ENCODE results near the gene IGF2BP1. TPM values are rescaled to one million over a fixed set of nuclear protein-coding genes. Genes with fewer than 3 reads are reported as not detected.
A peak's percentile ranks its signal among the peaks of the same experiment; 100 is the strongest.

The IGF2BP1 gene
- polyA plus RNA-seq, 1 of the 3 experiments (the other 2 are of a cell fraction), result 0.05 TPM

GRCh38 chr17:49016775-49017463 is 19.7 kb downstream of the IGF2BP1 start:
- Histone ChIP-seq H3K4me3 (ENCODE audit: low read depth in 2 of 2, low read length in 1 of 2) (no peak overlapping the region), H3K9me2 (no peaks in the 10 kb centered on the region), H3K27ac (ENCODE audit: low read depth in 2 of 2, low read length in 1 of 2) (no peak overlapping the region), H3K27me3 (ENCODE audit: insufficient read depth) (peaks cover 89% of the 10 kb centered on the region), H3K9me3 (no peaks in the 10 kb centered on the region), H3K9ac (no peak overlapping the region), H2AFZ (ENCODE audit: low read depth) (no peak overlapping the region), H3K4me1 (ENCODE audit: control insufficient read depth in 1 of 2, insufficient read depth in 2 of 2, low read depth in 1 of 2, low read length in 1 of 2) (peaks cover 0 to 10% of the 10 kb centered on the region in 2 experiments; a peak in 2 of 4 replicates), H4K20me1 (ENCODE audit: insufficient read depth) (no peaks in the 10 kb centered on the region), H3K36me3 (replicated peaks in 1 of 2; ENCODE audit: control insufficient read depth in 1 of 2, insufficient read depth in 2 of 2, low read length in 1 of 2) (no peaks in the 10 kb centered on the region), H3K79me2 (ENCODE audit: insufficient read depth) (no peaks in the 10 kb centered on the region), H3F3A (replicated peaks; ENCODE audit: insufficient read depth) (peaks cover 17% of the 10 kb centered on the region), H3K4me2 (no peak overlapping the region)
- TF ChIP-seq MEF2A (IDR thresholded peaks at IDR 0.05; ENCODE audit: borderline replicate concordance, low read depth) (no peak), NFIC (IDR thresholded peaks at IDR 0.05; ENCODE audit: borderline replicate concordance) (peak; percentile 61; the same call in 1 of the 2 replicates)
- CTCF ChIA-PET, result interaction anchor here (1.3 to 9.7 kb wide), 5 partner anchors 15 to 559 kb away, joined by 3 to 88 read pairs (median 5); no protein-coding TSS in a partner anchor
- DNase-seq, result peak; percentile 73
- 2% methylated on average over 16 of the region's 16 CpGs for WGBS (ENCODE audit: low lambda C conversion rate)
- POLR2A ChIA-PET, result no interaction called here

- WGBS (ENCODE audit: low lambda C conversion rate), result 38% methylated on average over 4 of the region's 4 CpGs
- Histone ChIP-seq H3K9me3 (no peaks in the 10 kb centered on the region), H2AFZ (ENCODE audit: low read depth) (no peak overlapping the region), H3K4me1 (ENCODE audit: control insufficient read depth in 1 of 2, insufficient read depth in 2 of 2, low read depth in 1 of 2, low read length in 1 of 2) (peaks cover 0 to 10% of the 10 kb centered on the region in 2 experiments; a peak in 2 of 4 replicates), H3K9me2 (no peaks in the 10 kb centered on the region), H4K20me1 (ENCODE audit: insufficient read depth) (no peaks in the 10 kb centered on the region), H3K4me3 (ENCODE audit: low read depth in 2 of 2, low read length in 1 of 2) (no peak overlapping the region), H3K27ac (ENCODE audit: low read depth in 2 of 2, low read length in 1 of 2) (no peak overlapping the region), H3K9ac (no peak overlapping the region), H3K79me2 (ENCODE audit: insufficient read depth) (no peaks in the 10 kb centered on the region), H3K4me2 (no peak overlapping the region), H3K27me3 (ENCODE audit: insufficient read depth) (peaks cover 80% of the 10 kb centered on the region), H3K36me3 (replicated peaks in 1 of 2; ENCODE audit: control insufficient read depth in 1 of 2, insufficient read depth in 2 of 2, low read length in 1 of 2) (no peaks in the 10 kb centered on the region), H3F3A (replicated peaks; ENCODE audit: insufficient read depth) (peaks cover 17% of the 10 kb centered on the region)
- ChIA-PET POLR2A (no interaction called here), CTCF (interaction anchor here (0.6 to 9.7 kb wide), 5 partner anchors 13 to 561 kb away, joined by 3 to 88 read pairs (median 5); no protein-coding TSS in a partner anchor)
- no peak for DNase-seq
- no peak for TF ChIP-seq MEF2A (IDR thresholded peaks at IDR 0.05; ENCODE audit: borderline replicate concordance, low read depth)
- no peak for TF ChIP-seq TAF1 (IDR thresholded peaks at IDR 0.05; ENCODE audit: borderline replicate concordance, low read depth, low read length)
- no peak for TF ChIP-seq EZH2phosphoT487 (IDR thresholded peaks at IDR 0.05; ENCODE audit: borderline replicate concordance, low read depth)
- TF ChIP-seq RAD21 (IDR thresholded peaks at IDR 0.05; ENCODE audit: low read length), result no peak
- TF ChIP-seq MXI1 (IDR thresholded peaks at IDR 0.05; ENCODE audit: low read depth, low read length), result no peak
- no peak for TF ChIP-seq ELF1 (IDR thresholded peaks at IDR 0.05)
- TF ChIP-seq ZBTB33 (IDR thresholded peaks at IDR 0.05; ENCODE audit: borderline replicate concordance, low read depth), result no peak
- TF ChIP-seq NFIC (IDR thresholded peaks at IDR 0.05; ENCODE audit: borderline replicate concordance), result no peak
- no peak for TF ChIP-seq GATA2 (CRISPR knock-in tag; IDR thresholded peaks at IDR 0.05)
- TF ChIP-seq CHD2 (IDR thresholded peaks at IDR 0.05; ENCODE audit: low read length, partially characterized antibody), result no peak
- no peak for TF ChIP-seq USF1 (IDR thresholded peaks at IDR 0.05; ENCODE audit: borderline replicate concordance, low read depth)
- TF ChIP-seq NRF1 (IDR thresholded peaks at IDR 0.05; ENCODE audit: low read depth, low read length), result no peak
- no peak for TF ChIP-seq IRF3 (IDR thresholded peaks at IDR 0.05; ENCODE audit: low read depth, low read length)
- TF ChIP-seq TEAD4 (IDR thresholded peaks at IDR 0.05; ENCODE audit: borderline replicate concordance, insufficient read depth), result no peak
- TF ChIP-seq YY1 (IDR thresholded peaks at IDR 0.05; ENCODE audit: low read depth), result no peak
- TF ChIP-seq FOXJ3 (CRISPR knock-in tag; IDR thresholded peaks at IDR 0.05), result no peak
- no peak for TF ChIP-seq GABPA (IDR thresholded peaks at IDR 0.05; ENCODE audit: low read depth)
- no peak for TF ChIP-seq REST (IDR thresholded peaks at IDR 0.05; ENCODE audit: low read depth, low read length)
- no peak for TF ChIP-seq JUND (IDR thresholded peaks at IDR 0.05)
Measured at GRCh38 chr17:49018116-49018612, 21.0 kb downstream of the IGF2BP1 start.

All from SK-N-SH (cell line).